ENCODE measurements around the gene OBP2A.
"Not testable (repeated sequence)": the region's sequence is repeated elsewhere in the genome, so short reads cannot be mapped to it uniquely, and the experiment has no call there.

OBP2A gene

DNA sequence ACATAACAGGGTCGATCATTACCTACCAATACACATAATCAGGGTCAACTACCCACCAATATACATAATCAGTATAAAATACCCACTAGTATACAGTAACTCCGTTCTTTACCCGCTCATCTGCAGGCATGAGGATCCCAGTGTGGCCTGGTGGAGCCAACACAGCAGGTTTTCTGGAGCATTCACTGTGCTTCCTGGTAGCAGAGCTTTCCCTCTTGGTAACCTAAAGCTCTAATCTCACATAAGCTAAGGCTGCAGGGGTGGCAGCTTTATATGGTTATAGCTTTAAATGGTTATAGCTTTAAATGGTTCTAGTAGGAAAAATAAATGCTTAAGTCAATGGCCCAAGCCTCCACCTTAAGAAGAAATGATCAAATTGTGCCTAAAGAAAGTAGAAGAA, 12.8 kb upstream of the OBP2A start:
- Histone ChIP-seq H3K79me2 (ENCODE audit: low read length) (no peaks in the 10 kb centered on the region), H3K9ac (ENCODE audit: low read length) (no peak overlapping the region), H4K20me1 (ENCODE audit: insufficient read depth, low read length) (no peaks in the 10 kb centered on the region), H3K4me1 (ENCODE audit: low read length) (peaks cover 8% of the 10 kb centered on the region), H3K4me2 (ENCODE audit: low read length) (no peak overlapping the region), H3K4me3 (ENCODE audit: low read length) (no peak overlapping the region), H3K36me3 (replicated peaks; ENCODE audit: low read depth, low read length) (no peaks in the 10 kb centered on the region), H3K27ac (ENCODE audit: low read length) (no peak overlapping the region), H2AFZ (ENCODE audit: low read depth, low read length) (no peak overlapping the region), H3K27me3 (ENCODE audit: low read depth, low read length) (no peaks in the 10 kb centered on the region), H3K9me3 (ENCODE audit: insufficient read depth, low read length) (no peaks in the 10 kb centered on the region)
- TF ChIP-seq, protein P1, sequence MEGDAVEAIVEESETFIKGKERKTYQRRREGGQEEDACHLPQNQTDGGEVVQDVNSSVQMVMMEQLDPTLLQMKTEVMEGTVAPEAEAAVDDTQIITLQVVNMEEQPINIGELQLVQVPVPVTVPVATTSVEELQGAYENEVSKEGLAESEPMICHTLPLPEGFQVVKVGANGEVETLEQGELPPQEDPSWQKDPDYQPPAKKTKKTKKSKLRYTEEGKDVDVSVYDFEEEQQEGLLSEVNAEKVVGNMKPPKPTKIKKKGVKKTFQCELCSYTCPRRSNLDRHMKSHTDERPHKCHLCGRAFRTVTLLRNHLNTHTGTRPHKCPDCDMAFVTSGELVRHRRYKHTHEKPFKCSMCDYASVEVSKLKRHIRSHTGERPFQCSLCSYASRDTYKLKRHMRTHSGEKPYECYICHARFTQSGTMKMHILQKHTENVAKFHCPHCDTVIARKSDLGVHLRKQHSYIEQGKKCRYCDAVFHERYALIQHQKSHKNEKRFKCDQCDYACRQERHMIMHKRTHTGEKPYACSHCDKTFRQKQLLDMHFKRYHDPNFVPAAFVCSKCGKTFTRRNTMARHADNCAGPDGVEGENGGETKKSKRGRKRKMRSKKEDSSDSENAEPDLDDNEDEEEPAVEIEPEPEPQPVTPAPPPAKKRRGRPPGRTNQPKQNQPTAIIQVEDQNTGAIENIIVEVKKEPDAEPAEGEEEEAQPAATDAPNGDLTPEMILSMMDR (IDR thresholded peaks at IDR 0.05; ENCODE audit: low read depth, low read length) = no peak
- TF ChIP-seq EZH2phosphoT487 (IDR thresholded peaks at IDR 0.05; ENCODE audit: low read depth) = no peak

DNA sequence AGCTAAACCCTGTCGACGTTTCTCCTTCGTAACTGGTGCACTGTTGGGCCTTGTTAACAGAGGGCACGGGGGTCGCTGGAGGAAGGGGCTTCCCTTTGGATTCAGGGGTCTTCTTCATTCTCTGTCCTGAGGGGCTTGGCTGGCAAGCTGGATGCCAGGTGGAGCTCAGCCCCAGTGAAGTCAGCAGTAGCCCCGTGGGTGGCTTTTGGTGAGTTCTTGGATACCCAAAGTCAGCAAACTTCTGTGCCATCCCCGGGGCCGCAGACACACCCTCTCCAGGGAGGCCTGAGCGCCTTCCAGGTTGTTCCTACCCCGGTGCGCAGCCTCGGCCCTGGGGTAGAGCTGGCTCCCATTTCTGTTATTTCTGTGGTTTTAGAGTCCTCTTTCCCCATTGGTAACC, 12.3 kb upstream of the OBP2A start:
- no peak overlapping the region for H3K9ac ChIP-seq (ENCODE audit: low read length)
- no peak overlapping the region for H3K4me3 ChIP-seq (ENCODE audit: low read length)
- no peak overlapping the region for H3K4me2 ChIP-seq (ENCODE audit: low read length)
- H3K27me3 ChIP-seq (ENCODE audit: low read depth, low read length) = no peaks in the 10 kb centered on the region
- H3K4me1 ChIP-seq (ENCODE audit: low read length) = peaks cover 8% of the 10 kb centered on the region
- no peaks in the 10 kb centered on the region for H3K36me3 ChIP-seq (replicated peaks; ENCODE audit: low read depth, low read length)
- TF ChIP-seq, protein P1 (IDR thresholded peaks at IDR 0.05; ENCODE audit: low read depth, low read length) = no peak
- TF ChIP-seq EZH2phosphoT487 (IDR thresholded peaks at IDR 0.05; ENCODE audit: low read depth) = no peak
- no peaks in the 10 kb centered on the region for H3K79me2 ChIP-seq (ENCODE audit: low read length)
- no peaks in the 10 kb centered on the region for H3K9me3 ChIP-seq (ENCODE audit: insufficient read depth, low read length)
- H2AFZ ChIP-seq (ENCODE audit: low read depth, low read length) = no peak overlapping the region
- H4K20me1 ChIP-seq (ENCODE audit: insufficient read depth, low read length) = no peaks in the 10 kb centered on the region
- no peak overlapping the region for H3K27ac ChIP-seq (ENCODE audit: low read length)

- not testable (repeated sequence) for H3K79me2 ChIP-seq (ENCODE audit: low read length); H3K4me3 ChIP-seq (ENCODE audit: low read length); H3K27ac ChIP-seq (ENCODE audit: low read length); H3K4me1 ChIP-seq (ENCODE audit: low read length); H2AFZ ChIP-seq (ENCODE audit: low read depth, low read length); H3K4me2 ChIP-seq (ENCODE audit: low read length); H3K27me3 ChIP-seq (ENCODE audit: low read depth, low read length); H4K20me1 ChIP-seq (ENCODE audit: insufficient read depth, low read length); H3K9me3 ChIP-seq (ENCODE audit: insufficient read depth, low read length); H3K9ac ChIP-seq (ENCODE audit: low read length); H3K36me3 ChIP-seq (replicated peaks; ENCODE audit: low read depth, low read length)
Observed at GRCh38 chr9:135534192-135534711, 11.7 kb upstream of the OBP2A start.

GRCh38 chr9:135534826-135535225, 11.1 kb upstream of the OBP2A start:
- H4K20me1 ChIP-seq (ENCODE audit: insufficient read depth, low read length); H3K4me2 ChIP-seq (ENCODE audit: low read length); H3K9ac ChIP-seq (ENCODE audit: low read length); H3K4me1 ChIP-seq (ENCODE audit: low read length); H3K27me3 ChIP-seq (ENCODE audit: low read depth, low read length); H2AFZ ChIP-seq (ENCODE audit: low read depth, low read length); H3K9me3 ChIP-seq (ENCODE audit: insufficient read depth, low read length); H3K36me3 ChIP-seq (replicated peaks; ENCODE audit: low read depth, low read length); H3K79me2 ChIP-seq (ENCODE audit: low read length); H3K4me3 ChIP-seq (ENCODE audit: low read length); H3K27ac ChIP-seq (ENCODE audit: low read length): not testable (repeated sequence)

DNA sequence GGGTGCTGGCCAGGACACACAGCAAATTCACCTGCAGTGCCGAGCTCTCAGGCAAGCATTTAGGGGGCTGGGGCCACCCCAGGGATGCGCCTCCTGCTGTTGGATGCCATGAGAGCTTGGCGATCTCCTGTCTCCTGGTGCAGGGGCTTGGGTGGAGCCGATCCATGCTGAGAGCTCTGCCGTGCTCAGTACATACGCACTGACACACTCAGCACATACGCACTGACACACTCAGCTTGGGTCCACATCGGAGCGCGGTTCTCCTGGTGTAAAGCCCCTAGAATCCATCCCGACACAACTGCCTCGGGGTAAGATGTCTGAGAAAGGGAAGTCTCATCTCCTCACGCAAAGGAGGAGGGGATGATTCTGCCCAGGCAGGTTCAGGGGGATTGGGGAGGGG, 10.3 kb upstream of the OBP2A start:
- H3K9ac ChIP-seq (ENCODE audit: low read length); H3K9me3 ChIP-seq (ENCODE audit: insufficient read depth, low read length); H3K27ac ChIP-seq (ENCODE audit: low read length); H3K4me3 ChIP-seq (ENCODE audit: low read length); H4K20me1 ChIP-seq (ENCODE audit: insufficient read depth, low read length); H3K4me1 ChIP-seq (ENCODE audit: low read length); H2AFZ ChIP-seq (ENCODE audit: low read depth, low read length); H3K4me2 ChIP-seq (ENCODE audit: low read length); H3K36me3 ChIP-seq (replicated peaks; ENCODE audit: low read depth, low read length); H3K79me2 ChIP-seq (ENCODE audit: low read length); H3K27me3 ChIP-seq (ENCODE audit: low read depth, low read length): not testable (repeated sequence)

Data from OCI-LY3 (cell line).